ENCODE results near the gene PLCD1. TPM values are rescaled to one million over a fixed set of nuclear protein-coding genes. Genes with fewer than 3 reads are reported as not detected.
"Not testable (repeated sequence)": the region's sequence is repeated elsewhere in the genome, so short reads cannot be mapped to it uniquely, and the experiment has no call there.

The PLCD1 gene
- total RNA-seq, 1 donor from 2014 or later, result 13.0 TPM

DNA sequence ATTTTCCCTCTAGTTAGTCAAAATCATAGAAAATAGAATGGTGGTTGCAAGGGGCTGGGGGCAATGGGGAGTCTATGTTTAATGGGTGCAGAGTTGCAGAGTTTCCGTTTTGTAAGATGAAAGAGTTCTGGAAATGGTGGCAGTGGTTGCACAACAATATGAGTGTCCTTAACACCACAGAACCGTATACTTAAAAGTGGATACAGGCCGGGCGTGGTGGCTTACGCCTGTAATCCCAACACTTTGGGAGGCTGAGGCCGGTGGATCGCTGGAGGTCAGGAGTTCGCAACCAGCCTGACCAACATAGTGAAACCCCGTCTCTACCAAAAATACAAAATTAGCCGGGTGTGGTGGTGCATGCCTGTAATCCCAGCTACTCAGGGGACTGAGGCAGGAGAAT, 41.1 kb downstream of the PLCD1 start:
- DNase-seq (ENCODE audit: extremely low read depth, low read depth, low spot score), result not testable (repeated sequence)

DNA sequence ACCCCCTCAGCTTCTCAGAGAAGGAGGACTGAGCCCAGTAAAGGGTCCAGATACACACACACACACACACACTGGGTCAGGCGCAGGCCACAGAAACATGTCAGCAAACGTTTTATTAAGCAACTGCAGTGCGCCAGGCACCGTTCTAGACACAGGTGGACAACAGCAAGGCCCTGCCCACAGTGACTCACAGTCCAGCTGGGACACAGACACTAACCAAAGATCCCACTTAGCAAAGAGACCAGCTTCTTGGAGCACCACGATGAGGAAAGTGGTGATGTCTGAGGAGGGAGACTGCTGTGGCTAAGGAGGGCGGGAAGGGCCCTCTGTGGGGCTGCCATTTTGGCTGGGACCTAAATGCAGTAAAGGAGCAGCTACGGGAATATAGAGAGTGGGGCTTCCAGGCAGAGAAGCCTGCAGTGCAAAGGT, 41.7 kb downstream of the PLCD1 start:
- DNase-seq (ENCODE audit: extremely low read depth, low read depth, low spot score), result no peak

GRCh38 chr3:37987315-37987697, 42.1 kb downstream of the PLCD1 start:
- DNase-seq (ENCODE audit: extremely low read depth, low read depth, low spot score), result no peak

DNA sequence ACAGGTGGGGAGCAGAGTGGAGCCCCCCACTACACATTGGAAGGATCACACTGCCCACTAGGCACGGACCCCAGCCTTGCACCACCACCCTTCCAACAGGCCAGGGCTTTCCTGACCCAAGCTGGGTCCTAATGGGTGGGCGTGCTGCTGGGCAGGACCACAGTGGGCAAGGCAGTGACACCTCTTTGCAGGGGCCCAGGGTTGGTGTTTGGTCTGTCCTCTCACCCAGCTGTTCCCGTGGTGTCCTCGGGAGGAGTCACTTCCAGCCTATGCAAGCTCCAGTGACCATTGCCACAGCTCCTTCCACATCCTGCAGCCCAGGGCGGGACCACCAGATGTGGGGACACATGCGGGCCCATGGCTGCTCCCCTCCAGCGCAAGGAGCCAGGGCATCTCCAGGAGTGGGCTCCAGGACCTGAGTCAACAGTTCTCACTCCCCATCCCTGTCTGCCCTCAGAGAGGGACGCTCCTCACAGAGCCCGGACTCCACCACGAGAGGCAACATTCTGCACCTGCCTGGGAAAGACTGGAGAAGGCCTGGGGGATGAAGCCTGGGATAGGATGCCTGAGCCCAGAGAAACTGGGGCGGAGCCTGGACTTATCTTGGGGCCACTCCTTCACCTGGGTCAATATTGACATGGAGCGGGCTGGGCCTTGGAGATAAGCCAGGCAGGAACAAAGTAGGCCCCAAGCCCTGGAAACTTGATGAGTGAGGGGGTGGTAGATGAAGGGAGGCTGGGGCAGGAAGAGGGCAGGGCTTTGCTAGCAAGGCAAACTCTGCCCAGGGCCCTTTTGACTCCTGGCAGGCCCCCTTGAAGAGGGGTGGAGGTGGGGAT, 42.7 kb downstream of the PLCD1 start:
- DNase-seq (ENCODE audit: extremely low read depth, low read depth, low spot score), result no peak

GRCh38 chr3:37985637-37986320, 43.7 kb downstream of the PLCD1 start:
- DNase-seq (ENCODE audit: extremely low read depth, low read depth, low spot score), result no peak

GRCh38 chr3:37984596-37984995, 44.8 kb downstream of the PLCD1 start:
- no peak for DNase-seq (ENCODE audit: extremely low read depth, low read depth, low spot score)

- no peak for DNase-seq (ENCODE audit: extremely low read depth, low read depth, low spot score)
These were observed 45.4 kb downstream of the PLCD1 start for GRCh38 chr3:37984051-37984450.

GRCh38 chr3:37982331-37982730, 47.1 kb downstream of the PLCD1 start:
- no peak for DNase-seq (ENCODE audit: extremely low read depth, low read depth, low spot score)

DNA sequence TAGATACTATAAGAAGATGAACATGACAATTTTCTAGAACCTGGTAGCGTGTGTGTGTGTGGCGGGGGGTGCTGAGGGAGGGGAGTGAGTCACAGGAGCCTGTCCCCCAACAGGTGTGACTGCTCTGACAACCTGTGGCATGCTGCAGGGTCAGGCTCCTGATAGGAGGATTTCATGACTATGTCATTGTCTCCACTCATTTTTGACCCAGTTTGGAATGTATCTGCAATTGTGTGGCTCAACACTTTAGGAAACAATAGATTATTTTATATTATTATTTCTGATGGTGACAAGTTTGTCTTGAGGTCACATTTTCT, 48.1 kb downstream of the PLCD1 start:
- no peak for DNase-seq (ENCODE audit: extremely low read depth, low read depth, low spot score)

DNA sequence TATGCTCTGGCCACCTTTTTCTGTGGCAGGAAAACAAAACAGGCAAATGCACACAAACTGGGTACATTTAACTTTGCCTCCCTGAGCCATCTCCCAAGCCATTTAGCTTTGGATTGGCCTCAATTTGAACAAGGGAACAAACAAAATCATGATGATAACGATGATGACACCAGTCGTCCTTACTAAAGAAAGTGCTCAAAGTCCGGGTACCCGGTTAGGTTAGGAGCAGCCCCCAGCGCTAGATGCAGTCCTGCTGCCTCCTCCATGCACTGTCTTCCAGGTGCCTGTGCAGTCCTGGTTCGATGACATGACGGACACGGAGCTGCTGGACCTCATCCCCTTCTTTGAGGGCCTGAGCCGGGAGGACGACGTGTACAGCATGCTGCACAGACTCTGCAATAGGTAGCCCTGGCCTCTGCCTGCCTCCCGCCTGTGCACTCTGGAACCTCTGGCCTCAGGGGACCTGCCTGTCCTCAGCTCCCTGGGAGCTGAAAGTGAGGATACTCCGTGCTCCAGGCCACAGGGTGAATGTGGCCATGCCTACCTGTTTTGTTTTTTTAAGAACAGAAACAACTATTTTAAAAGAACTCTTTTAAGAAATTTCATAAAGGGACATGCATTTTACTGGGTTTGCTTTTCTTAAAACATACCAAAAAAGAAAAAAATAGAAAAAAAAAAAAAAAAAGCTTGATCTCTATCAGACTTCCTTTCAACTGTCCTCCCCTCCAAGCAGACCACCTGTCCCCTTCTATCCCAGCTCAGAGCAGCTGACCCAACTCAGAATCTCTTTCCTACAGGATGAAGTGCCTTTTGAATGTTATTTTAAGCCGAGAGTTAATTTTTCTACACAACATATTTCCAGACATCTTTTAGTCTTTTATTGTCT, 48.7 kb downstream of the PLCD1 start:
- no peak for DNase-seq (ENCODE audit: extremely low read depth, low read depth, low spot score)

DNA sequence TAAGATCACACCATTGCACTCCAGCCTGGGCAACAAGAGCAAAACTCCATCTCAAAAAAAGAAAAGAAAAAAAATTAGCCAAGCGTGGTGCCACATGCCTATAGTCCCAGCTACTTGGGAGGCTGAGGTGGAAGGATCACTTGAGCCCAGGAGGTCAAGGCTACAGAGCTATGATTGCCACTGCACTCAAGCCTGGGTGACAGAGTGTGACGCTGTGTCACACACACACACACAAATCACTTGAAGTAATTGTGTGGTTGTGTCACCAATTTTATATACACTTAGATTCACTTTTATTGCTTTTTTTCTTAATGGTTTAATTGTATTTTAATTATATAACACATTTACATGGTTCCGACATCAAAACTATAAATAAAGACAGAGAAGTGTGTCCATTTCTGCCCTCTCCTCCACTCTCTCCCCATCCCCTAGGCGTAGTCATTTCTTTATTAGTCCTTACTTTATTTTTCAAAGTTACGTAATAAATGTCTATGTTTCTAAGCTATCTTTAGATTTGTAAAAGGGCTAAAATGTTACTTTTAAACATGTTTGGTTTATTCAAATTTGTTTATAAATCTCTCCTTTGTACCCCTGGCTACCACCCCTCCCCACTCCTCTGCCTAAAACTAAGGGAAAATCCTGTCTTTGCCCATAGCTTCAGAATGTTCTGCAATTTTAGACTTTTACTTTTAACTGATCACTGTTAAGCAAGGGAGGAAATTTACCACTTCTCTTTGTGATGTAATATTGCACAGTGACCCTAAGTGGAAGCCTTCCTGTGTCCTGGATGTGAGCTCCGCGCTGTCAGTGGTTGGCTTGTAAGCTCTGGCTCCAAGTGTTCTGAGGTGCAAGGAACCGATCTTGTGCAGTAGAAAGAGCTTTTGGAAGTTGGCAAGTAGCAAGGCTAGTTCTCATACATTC, 49.6 kb downstream of the PLCD1 start:
- no peak for DNase-seq (ENCODE audit: extremely low read depth, low read depth, low spot score)

GRCh38 chr3:37974121-37975083, 55.0 kb downstream of the PLCD1 start:
- no peak for DNase-seq (ENCODE audit: extremely low read depth, low read depth, low spot score)

DNA sequence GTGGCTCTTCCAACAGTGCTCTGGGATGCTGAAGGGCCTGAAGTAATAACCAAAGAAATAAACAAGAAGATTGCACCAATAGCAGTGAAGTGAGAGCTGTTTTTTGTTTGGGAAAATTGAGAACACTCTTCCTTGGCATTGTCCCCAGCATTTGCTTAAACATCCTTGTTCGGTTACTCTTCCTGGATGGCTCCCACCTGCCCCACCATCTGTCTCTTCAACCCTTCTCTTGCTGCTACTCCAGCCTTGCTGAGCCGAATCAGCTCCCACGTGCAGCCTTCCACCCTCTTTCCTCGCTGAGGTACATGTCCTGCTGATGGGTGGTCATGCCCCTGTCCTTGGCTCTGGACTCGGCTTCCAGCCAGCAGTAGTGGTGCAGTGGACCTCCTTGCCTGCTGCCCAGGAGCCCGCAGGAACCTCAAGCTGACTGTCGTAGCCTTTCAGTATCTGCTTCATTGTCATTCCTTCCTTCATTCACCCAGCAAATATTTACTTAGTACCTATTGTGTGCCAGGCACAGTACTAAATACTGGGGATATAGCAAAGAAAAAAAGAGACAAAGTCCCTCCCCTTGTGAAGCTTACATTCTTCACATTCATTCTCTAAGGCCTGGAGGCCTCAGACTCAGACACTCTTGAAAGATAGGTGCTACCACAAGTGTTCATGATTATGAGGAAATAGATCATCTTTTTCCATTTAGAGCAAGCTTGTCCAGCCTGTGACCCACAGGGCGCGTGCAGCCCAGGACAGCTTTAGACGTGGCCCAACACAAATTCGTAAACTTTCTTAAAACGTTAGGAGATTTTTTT, 56.0 kb downstream of the PLCD1 start:
- DNase-seq (ENCODE audit: extremely low read depth, low read depth, low spot score), result no peak

GRCh38 chr3:37972056-37972455, 57.4 kb downstream of the PLCD1 start:
- DNase-seq (ENCODE audit: extremely low read depth, low read depth, low spot score), result not testable (repeated sequence)

DNA sequence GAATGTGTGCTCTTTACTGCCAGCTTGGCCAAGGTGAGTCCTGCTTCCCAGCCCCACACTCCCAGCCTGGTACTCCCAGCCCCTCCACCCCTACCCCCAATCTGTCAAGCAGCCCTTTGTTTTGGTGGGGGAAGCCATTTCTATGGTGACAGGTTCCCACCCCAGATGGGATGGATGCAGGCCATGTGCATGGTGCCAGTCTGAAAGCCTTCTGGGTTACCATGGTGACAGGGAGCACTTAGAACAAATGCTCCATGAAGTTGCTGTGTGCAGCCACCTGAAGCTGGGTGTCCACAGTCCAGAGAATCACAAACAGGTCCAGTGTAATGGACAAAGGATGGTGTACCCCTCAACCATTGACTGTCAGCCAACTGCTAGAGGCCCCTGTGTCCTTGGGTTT, 58.0 kb downstream of the PLCD1 start:
- no peak for DNase-seq (ENCODE audit: extremely low read depth, low read depth, low spot score)

GRCh38 chr3:37970802-37971201, 58.6 kb downstream of the PLCD1 start:
- DNase-seq (ENCODE audit: extremely low read depth, low read depth, low spot score), result no peak

GRCh38 chr3:37969596-37970100, 59.8 kb downstream of the PLCD1 start:
- DNase-seq (ENCODE audit: extremely low read depth, low read depth, low spot score), result no peak
